ENCODE measurements around the gene NLRC5. TPM values are rescaled to one million over a fixed set of nuclear protein-coding genes. Genes with fewer than 3 reads are reported as not detected.
A peak's percentile ranks its signal among the peaks of the same experiment; 100 is the strongest.

Gene NLRC5
- total RNA-seq, 1 donor from 2014 or later: 0.26 TPM

GRCh38 chr16:57118461-57119084 lies 129.2 kb downstream of the NLRC5 start:
- Mint-ChIP-seq H3K27me3 (ENCODE audit: low read depth) (no peaks in the 10 kb centered on the region), H3K27ac (ENCODE audit: unreplicated experiment) (peak overlapping the region; percentile 45), H3K4me3 (no peak overlapping the region), H3K9me3 (no peaks in the 10 kb centered on the region), H3K36me3 (ENCODE audit: low read depth) (peaks cover 4% of the 10 kb centered on the region), H3K4me1 (peaks cover 34% of the 10 kb centered on the region)
- no peak for TF ChIP-seq CTCF (conservative IDR thresholded peaks at IDR 0.05)
- no peak for DNase-seq (ENCODE audit: low read depth, low spot score)

GRCh38 chr16:57123216-57123973 lies 134.0 kb downstream of the NLRC5 start:
- TF ChIP-seq CTCF (conservative IDR thresholded peaks at IDR 0.05): no peak
- Mint-ChIP-seq H3K9me3 (no peaks in the 10 kb centered on the region), H3K4me3 (no peak overlapping the region), H3K36me3 (ENCODE audit: low read depth) (peaks cover 4% of the 10 kb centered on the region), H3K27ac (ENCODE audit: unreplicated experiment) (peak overlapping the region; percentile 80), H3K27me3 (ENCODE audit: low read depth) (no peaks in the 10 kb centered on the region), H3K4me1 (peaks cover 26% of the 10 kb centered on the region)
- DNase-seq (ENCODE audit: low read depth, low spot score): no peak

DNA sequence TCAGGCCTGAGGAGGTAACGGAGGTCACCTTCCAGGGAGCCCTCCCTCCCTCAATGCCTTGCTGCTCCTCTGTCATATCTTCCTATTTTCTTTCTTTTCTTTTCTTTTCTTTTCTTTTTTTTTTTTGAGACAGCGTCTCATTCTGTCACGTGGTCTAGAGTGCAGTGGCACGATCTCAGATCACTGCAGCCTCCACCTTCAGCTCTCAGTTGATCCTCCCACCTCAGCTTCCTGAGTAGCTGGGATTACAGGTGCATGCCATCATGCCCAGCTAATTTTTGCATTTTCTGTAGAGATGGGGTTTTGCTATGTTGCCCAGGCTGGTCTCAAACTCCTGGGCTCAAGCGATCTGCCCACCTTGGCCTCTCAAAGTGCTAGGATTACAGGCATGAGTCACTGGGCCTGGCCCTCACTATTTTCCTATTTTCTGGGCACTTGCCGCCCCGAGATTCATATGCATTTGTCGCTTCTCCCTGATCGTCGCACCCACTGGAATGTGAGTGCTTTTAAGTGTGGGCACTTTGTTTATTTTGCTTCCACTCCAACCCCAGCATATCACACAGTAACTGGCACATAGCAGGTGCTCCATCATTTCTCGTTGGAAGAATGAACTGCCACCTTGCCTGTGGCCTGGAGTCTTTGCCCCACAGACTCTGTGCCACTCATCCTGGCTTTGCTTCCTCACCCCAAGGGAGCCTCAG lies 134.8 kb downstream of the NLRC5 start:
- Mint-ChIP-seq H3K27me3 (ENCODE audit: low read depth) (no peaks in the 10 kb centered on the region), H3K27ac (ENCODE audit: unreplicated experiment) (peak overlapping the region; percentile 75), H3K4me1 (peaks cover 33% of the 10 kb centered on the region), H3K4me3 (no peak overlapping the region), H3K9me3 (no peaks in the 10 kb centered on the region), H3K36me3 (ENCODE audit: low read depth) (peaks cover 4% of the 10 kb centered on the region)
- DNase-seq (ENCODE audit: low read depth, low spot score): no peak
- TF ChIP-seq CTCF (conservative IDR thresholded peaks at IDR 0.05): no peak

DNA sequence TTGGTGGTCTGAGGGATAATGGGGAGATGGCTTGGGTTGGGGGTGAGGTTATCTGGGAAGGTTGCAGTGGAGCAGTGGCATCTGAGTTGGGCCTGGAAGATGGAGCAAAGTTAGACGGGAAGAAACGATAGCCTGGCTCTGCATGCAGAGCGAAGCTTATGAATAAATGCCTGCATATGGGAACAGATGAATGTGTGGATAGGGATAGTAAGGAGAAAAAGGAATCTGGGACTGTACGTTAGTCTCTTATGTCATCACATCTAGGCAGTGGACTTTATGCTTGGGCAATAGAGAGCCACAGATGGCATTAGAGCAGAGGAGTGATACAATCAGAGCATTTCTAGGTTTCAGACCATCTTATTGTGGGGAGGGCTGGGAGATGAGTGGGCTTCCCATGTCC lies 136.0 kb downstream of the NLRC5 start:
- DNase-seq (ENCODE audit: low read depth, low spot score): no peak
- H3K4me3 Mint-ChIP-seq: no peak overlapping the region
- H3K27ac Mint-ChIP-seq (ENCODE audit: unreplicated experiment): peak overlapping the region; percentile 79
- peaks cover 4% of the 10 kb centered on the region for H3K36me3 Mint-ChIP-seq (ENCODE audit: low read depth)
- H3K4me1 Mint-ChIP-seq: peaks cover 38% of the 10 kb centered on the region
- H3K27me3 Mint-ChIP-seq (ENCODE audit: low read depth): no peaks in the 10 kb centered on the region
- no peaks in the 10 kb centered on the region for H3K9me3 Mint-ChIP-seq
- no peak for TF ChIP-seq CTCF (conservative IDR thresholded peaks at IDR 0.05)

DNA sequence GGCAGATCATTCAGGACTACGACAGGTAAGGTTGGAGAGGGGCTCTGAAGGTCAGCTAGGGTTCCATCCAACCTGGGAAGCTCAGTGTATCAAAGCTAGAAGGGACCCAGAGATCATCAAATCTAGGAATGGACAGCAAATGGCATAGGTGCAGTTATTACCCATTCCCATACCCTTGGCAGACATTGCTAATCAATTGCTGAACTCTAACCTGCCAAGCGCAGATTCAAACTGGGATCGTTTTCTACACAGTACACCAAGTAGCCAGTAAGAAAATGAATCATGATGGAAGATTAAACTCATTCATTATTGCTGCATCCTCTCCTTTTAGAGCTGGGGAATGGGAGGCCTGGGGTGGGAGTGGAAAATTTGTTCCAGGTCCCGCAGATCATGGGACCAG lies 136.6 kb downstream of the NLRC5 start:
- no peaks in the 10 kb centered on the region for H3K27me3 Mint-ChIP-seq (ENCODE audit: low read depth)
- no peak for DNase-seq (ENCODE audit: low read depth, low spot score)
- no peak overlapping the region for H3K4me3 Mint-ChIP-seq
- H3K36me3 Mint-ChIP-seq (ENCODE audit: low read depth): peaks cover 4% of the 10 kb centered on the region
- peaks cover 41% of the 10 kb centered on the region for H3K4me1 Mint-ChIP-seq
- no peak overlapping the region for H3K27ac Mint-ChIP-seq (ENCODE audit: unreplicated experiment)
- no peak for TF ChIP-seq CTCF (conservative IDR thresholded peaks at IDR 0.05)
- H3K9me3 Mint-ChIP-seq: no peaks in the 10 kb centered on the region

Measured in neural crest cell (in vitro differentiated cells).